Measurements from ENCODE around the gene CUL9.

DNA sequence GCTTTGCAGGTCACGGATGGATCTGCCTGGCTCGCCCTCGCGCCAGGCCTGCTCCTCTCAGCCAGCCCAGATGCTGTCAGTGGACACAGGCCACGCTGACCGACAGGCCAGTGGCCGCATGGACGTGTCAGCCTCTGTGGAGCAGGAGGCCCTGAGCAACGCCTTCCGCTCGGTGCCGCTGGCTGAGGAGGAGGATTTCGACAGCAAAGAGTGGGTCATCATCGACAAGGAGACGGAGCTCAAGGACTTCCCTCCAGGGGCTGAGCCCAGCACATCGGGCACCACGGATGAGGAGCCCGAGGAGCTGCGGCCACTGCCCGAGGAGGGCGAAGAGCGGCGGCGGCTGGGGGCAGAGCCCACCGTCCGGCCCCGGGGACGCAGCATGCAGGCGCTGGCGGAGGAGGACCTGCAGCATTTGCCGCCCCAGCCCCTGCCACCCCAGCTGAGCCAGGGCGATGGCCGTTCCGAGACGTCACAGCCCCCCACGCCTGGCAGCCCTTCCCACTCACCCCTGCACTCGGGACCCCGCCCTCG, 80.9 kb downstream of the CUL9 start:
- TF ChIP-seq YY1 (IDR thresholded peaks at IDR 0.05) (no peak), GABPA (IDR thresholded peaks at IDR 0.05 in 1 of 2, conservative IDR thresholded peaks at IDR 0.05 in 1 of 2) (no peak)
